ENCODE data around the gene GJB5.

DNA sequence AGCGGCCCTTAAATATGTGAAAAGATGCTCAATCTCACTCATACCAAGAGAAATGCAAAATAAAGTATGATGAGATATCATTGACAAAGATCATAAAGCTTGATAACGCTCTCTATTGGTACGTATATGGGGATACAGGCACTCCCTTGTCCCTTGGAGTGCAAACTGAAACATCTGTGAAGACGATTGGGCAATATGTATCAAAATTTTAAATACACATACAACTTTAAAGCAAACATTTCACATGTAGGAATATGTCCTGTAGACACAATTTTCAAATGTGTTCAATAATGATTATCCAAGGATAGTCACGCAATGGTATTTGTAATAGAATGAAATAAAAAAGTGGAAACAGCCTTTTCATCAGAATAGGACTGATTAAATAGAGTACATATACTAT, 24.2 kb downstream of the GJB5 start:
- TF ChIP-seq, protein P1, sequence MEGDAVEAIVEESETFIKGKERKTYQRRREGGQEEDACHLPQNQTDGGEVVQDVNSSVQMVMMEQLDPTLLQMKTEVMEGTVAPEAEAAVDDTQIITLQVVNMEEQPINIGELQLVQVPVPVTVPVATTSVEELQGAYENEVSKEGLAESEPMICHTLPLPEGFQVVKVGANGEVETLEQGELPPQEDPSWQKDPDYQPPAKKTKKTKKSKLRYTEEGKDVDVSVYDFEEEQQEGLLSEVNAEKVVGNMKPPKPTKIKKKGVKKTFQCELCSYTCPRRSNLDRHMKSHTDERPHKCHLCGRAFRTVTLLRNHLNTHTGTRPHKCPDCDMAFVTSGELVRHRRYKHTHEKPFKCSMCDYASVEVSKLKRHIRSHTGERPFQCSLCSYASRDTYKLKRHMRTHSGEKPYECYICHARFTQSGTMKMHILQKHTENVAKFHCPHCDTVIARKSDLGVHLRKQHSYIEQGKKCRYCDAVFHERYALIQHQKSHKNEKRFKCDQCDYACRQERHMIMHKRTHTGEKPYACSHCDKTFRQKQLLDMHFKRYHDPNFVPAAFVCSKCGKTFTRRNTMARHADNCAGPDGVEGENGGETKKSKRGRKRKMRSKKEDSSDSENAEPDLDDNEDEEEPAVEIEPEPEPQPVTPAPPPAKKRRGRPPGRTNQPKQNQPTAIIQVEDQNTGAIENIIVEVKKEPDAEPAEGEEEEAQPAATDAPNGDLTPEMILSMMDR (IDR thresholded peaks at IDR 0.05; ENCODE audit: insufficient read depth, low read length, poor library complexity, severe bottlenecking) = no peak
- no peak for TF ChIP-seq EZH2phosphoT487 (conservative IDR thresholded peaks at IDR 0.05; ENCODE audit: low read length)
